Measurements from ENCODE around the gene TRIP12.
"Not testable (repeated sequence)": the region's sequence is repeated elsewhere in the genome, so short reads cannot be mapped to it uniquely, and the experiment has no call there.

The TRIP12 gene

DNA sequence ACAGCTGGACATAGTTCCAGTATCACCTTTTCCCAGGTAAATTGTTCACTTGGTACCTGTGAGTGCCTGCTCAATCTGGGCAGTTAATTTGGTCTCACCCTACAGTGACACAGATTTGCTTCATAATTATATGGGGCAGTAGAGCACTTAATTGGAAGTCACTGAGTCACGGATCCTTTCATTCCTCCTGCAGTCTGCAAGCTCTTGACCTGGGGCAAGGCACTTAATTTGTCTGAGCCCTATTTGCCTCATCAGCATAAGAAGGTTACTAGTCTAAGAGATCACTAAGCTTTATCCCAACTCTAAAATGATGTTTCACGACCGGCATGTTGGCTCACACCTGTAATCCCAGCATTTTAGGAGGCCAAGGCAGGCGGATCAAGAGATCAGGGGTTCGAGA is 9.4 kb upstream of the TRIP12 start:
- Mint-ChIP-seq H3K4me1 (ENCODE audit: low read depth) (no peaks in the 10 kb centered on the region), H3K9me3 (no peaks in the 10 kb centered on the region), H3K27me3 (no peaks in the 10 kb centered on the region), H3K36me3 (ENCODE audit: low read depth) (no peaks in the 10 kb centered on the region), H3K4me3 (no peak overlapping the region), H3K27ac (no peak overlapping the region)
- intact Hi-C loops (cut with micrococcal nuclease) = no loop called here

GRCh38 chr2:229930656-229931055 is 8.8 kb upstream of the TRIP12 start:
- intact Hi-C loops (cut with micrococcal nuclease) = no loop called here
- no peaks in the 10 kb centered on the region for H3K9me3 Mint-ChIP-seq
- H3K36me3 Mint-ChIP-seq (ENCODE audit: low read depth) = no peaks in the 10 kb centered on the region
- no peak overlapping the region for H3K4me3 Mint-ChIP-seq
- no peaks in the 10 kb centered on the region for H3K4me1 Mint-ChIP-seq (ENCODE audit: low read depth)
- H3K27ac Mint-ChIP-seq = no peak overlapping the region
- H3K27me3 Mint-ChIP-seq = no peaks in the 10 kb centered on the region

GRCh38 chr2:229927817-229928321 is 6.1 kb upstream of the TRIP12 start:
- no peak overlapping the region for H3K4me3 Mint-ChIP-seq
- H3K4me1 Mint-ChIP-seq (ENCODE audit: low read depth) = no peaks in the 10 kb centered on the region
- no peaks in the 10 kb centered on the region for H3K27me3 Mint-ChIP-seq
- peaks cover 1% of the 10 kb centered on the region for H3K36me3 Mint-ChIP-seq (ENCODE audit: low read depth)
- no peak overlapping the region for H3K27ac Mint-ChIP-seq
- H3K9me3 Mint-ChIP-seq = no peaks in the 10 kb centered on the region
- intact Hi-C loops (cut with micrococcal nuclease) = loop anchor here (10.0 kb wide), 1 partner anchor 397 kb away; the partner anchor contains the start of gene SP140L

DNA sequence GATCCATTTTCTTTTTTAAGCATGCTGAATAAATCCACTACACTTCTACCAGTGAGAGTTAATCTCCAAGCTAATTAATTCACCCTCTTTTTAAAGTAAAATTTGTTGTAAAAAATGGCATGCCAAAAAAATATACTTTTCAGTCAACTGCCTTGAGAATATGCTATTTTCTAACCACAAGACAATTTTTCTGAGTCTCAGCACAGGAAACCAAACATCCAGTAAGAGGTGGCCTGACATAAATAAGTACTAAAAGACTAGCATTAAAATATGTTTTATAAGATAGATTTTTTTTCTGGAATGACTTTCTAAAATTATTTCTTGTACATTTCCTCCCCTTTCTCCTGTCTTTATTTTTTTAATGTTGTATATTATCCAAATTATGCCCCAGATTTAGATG is 3.4 kb upstream of the TRIP12 start:
- H3K36me3 Mint-ChIP-seq (ENCODE audit: low read depth) = peaks cover 28% of the 10 kb centered on the region
- H3K4me1 Mint-ChIP-seq (ENCODE audit: low read depth) = peaks cover 12% of the 10 kb centered on the region
- intact Hi-C loops (cut with micrococcal nuclease) = loop anchor here (10.0 kb wide), 1 partner anchor 400 kb away; the partner anchor contains the start of gene SP140L
- no peaks in the 10 kb centered on the region for H3K9me3 Mint-ChIP-seq
- H3K4me3 Mint-ChIP-seq = no peak overlapping the region
- no peaks in the 10 kb centered on the region for H3K27me3 Mint-ChIP-seq
- no peak overlapping the region for H3K27ac Mint-ChIP-seq

GRCh38 chr2:229924541-229924940 is 2.7 kb upstream of the TRIP12 start:
- not testable (repeated sequence) for H3K27me3 Mint-ChIP-seq, H3K4me3 Mint-ChIP-seq, H3K9me3 Mint-ChIP-seq, H3K27ac Mint-ChIP-seq
- intact Hi-C loops (cut with micrococcal nuclease) = loop anchor here (5.0 to 10.0 kb wide), 2 partner anchors 400 to 788 kb away; partner anchors contain the start of genes CAB39 and SP140L
- Mint-ChIP-seq H3K4me1 (ENCODE audit: low read depth) (peaks cover 18% of the 10 kb centered on the region), H3K36me3 (ENCODE audit: low read depth) (peaks cover 30% of the 10 kb centered on the region)

GRCh38 chr2:229922449-229923386 is 909 bp upstream of the TRIP12 start, which contains the start of gene FBXO36:
FBXO36 (plus strand) TSS chr2:229922503; CDS start chr2:229922514, 11 bp downstream.
- peaks cover 37% of the 10 kb centered on the region for H3K36me3 Mint-ChIP-seq (ENCODE audit: low read depth)
- intact Hi-C loops (cut with micrococcal nuclease) = loop anchor here (5.0 to 10.0 kb wide), 2 partner anchors 402 to 790 kb away; partner anchors contain the start of genes CAB39 and SP140L
- H3K9me3 Mint-ChIP-seq = no peaks in the 10 kb centered on the region
- peaks cover 33% of the 10 kb centered on the region for H3K4me1 Mint-ChIP-seq (ENCODE audit: low read depth)
- peak within 1 kb of the TSS; percentile 98 for H3K4me3 Mint-ChIP-seq
- H3K27ac Mint-ChIP-seq = peak within 1 kb of the TSS; percentile 98
- H3K27me3 Mint-ChIP-seq = no peaks in the 10 kb centered on the region

DNA sequence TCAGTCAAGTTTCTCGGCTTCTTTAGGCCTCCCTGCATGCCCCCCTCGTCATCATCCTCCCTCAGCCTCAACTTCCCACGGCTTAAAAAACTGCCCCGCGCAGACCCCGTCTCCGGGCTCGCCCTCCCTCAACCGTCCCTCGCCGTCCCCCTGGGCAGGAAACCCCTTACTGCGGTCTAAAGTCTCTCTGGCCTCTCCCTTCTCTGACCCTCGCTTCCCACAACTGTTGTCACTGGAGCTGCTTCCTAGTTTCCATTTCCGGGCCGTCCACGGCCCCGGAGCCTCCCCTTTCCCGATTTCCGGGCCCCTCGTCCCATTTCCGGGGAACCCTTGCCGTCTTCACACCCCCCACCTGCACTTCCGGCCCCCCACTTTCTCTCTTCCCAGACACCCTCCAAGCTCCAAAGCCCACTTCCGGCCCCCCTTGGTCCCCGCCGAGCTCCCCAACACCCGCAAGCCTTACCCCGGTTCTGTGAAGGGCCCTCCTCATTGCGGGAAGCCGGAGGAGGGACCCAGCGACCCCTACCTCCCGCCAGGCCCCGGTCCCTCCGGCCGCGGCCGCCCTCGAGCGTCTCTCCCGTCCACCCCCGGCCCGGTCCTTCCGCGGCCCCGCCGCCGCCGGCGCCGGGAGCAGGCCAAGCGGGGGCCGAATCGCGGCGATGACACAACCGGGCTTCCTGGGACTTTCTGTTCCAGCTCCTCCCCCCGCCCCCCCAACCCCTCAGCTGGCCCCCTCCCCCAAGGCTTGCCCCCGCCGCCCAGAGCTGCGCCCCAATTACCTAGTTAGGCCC is 513 bp downstream of the TRIP12 start:
- H3K4me3 Mint-ChIP-seq = peak overlapping the region; percentile 98
- no peaks in the 10 kb centered on the region for H3K9me3 Mint-ChIP-seq
- peaks cover 35% of the 10 kb centered on the region for H3K4me1 Mint-ChIP-seq (ENCODE audit: low read depth)
- intact Hi-C loops (cut with micrococcal nuclease) = loop anchor here (5.0 to 10.0 kb wide), 2 partner anchors 404 to 791 kb away; partner anchors contain the start of genes CAB39 and SP140L
- H3K36me3 Mint-ChIP-seq (ENCODE audit: low read depth) = peaks cover 52% of the 10 kb centered on the region
- H3K27me3 Mint-ChIP-seq = no peaks in the 10 kb centered on the region
- peak overlapping the region; percentile 98 for H3K27ac Mint-ChIP-seq

GRCh38 chr2:229920011-229920641 is 1.7 kb downstream of the TRIP12 start:
- Mint-ChIP-seq H3K36me3 (ENCODE audit: low read depth) (peaks cover 54% of the 10 kb centered on the region), H3K9me3 (no peaks in the 10 kb centered on the region), H3K4me1 (ENCODE audit: low read depth) (peaks cover 35% of the 10 kb centered on the region), H3K27ac (peak overlapping the region; percentile 98), H3K4me3 (peak overlapping the region; percentile 98), H3K27me3 (no peaks in the 10 kb centered on the region)
- intact Hi-C loops (cut with micrococcal nuclease) = loop anchor here (5.0 to 10.0 kb wide), 2 partner anchors 405 to 792 kb away; partner anchors contain the start of genes CAB39 and SP140L

GRCh38 chr2:229917793-229918192 is 4.0 kb downstream of the TRIP12 start:
- Mint-ChIP-seq H3K27ac (no peak overlapping the region), H3K9me3 (no peaks in the 10 kb centered on the region), H3K27me3 (no peaks in the 10 kb centered on the region), H3K36me3 (ENCODE audit: low read depth) (peaks cover 58% of the 10 kb centered on the region), H3K4me1 (ENCODE audit: low read depth) (peaks cover 49% of the 10 kb centered on the region), H3K4me3 (no peak overlapping the region)
- intact Hi-C loops (cut with micrococcal nuclease) = loop anchor here (10.0 kb wide), 1 partner anchor 113 kb away; no protein-coding TSS in a partner anchor

- no peaks in the 10 kb centered on the region for H3K9me3 Mint-ChIP-seq
- no peaks in the 10 kb centered on the region for H3K27me3 Mint-ChIP-seq
- H3K4me1 Mint-ChIP-seq (ENCODE audit: low read depth) = peaks cover 40% of the 10 kb centered on the region
- H3K27ac Mint-ChIP-seq = peak overlapping the region; percentile 28
- H3K36me3 Mint-ChIP-seq (ENCODE audit: low read depth) = peaks cover 38% of the 10 kb centered on the region
- intact Hi-C loops (cut with micrococcal nuclease) = loop anchor here (10.0 kb wide), 1 partner anchor 109 kb away; no protein-coding TSS in a partner anchor
- H3K4me3 Mint-ChIP-seq = no peak overlapping the region
Measured at GRCh38 chr2:229914171-229914570, 7.6 kb downstream of the TRIP12 start.

- no peak overlapping the region for H3K4me3 Mint-ChIP-seq
- intact Hi-C loops (cut with micrococcal nuclease) = loop anchor here (10.0 kb wide), 1 partner anchor 106 kb away; no protein-coding TSS in a partner anchor
- no peak overlapping the region for H3K27ac Mint-ChIP-seq
- peaks cover 36% of the 10 kb centered on the region for H3K36me3 Mint-ChIP-seq (ENCODE audit: low read depth)
- H3K9me3 Mint-ChIP-seq = no peaks in the 10 kb centered on the region
- peaks cover 23% of the 10 kb centered on the region for H3K4me1 Mint-ChIP-seq (ENCODE audit: low read depth)
- H3K27me3 Mint-ChIP-seq = no peaks in the 10 kb centered on the region
Measured at GRCh38 chr2:229910832-229911412, 10.9 kb downstream of the TRIP12 start.

DNA sequence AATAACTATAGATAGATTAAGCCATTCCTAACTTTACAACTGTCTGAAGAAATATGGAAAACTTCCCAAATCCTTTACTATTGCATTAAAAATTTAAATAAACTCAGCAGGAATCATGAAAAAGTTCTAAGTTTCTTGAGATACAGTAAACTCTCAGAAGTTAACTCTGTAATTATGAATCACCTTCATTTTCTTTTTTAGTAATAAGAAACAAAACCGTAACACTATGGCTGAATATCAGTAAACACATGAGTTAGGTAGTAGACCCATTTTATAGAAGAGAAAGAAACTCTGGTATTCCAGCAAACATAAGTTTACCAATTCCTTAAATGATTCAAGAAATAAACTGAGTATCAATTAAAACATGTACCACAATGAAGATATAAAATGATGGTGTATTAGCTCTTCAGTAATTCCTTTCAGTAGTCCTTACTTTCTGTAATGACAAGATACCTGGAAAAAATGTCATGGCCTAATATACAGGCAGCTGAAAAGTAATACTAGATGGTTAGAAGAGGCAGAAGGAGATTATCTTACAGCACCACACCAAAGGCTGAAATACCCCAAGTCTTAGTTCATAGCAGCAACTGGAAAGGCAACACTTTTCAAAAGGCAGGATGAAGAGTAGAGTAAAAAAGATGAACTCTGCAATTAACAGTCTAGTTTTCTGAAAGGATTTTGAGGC is 11.5 kb downstream of the TRIP12 start:
- intact Hi-C loops (cut with micrococcal nuclease) = loop anchor here (10.0 kb wide), 1 partner anchor 105 kb away; no protein-coding TSS in a partner anchor
- no peaks in the 10 kb centered on the region for H3K27me3 Mint-ChIP-seq
- H3K4me3 Mint-ChIP-seq = no peak overlapping the region
- H3K4me1 Mint-ChIP-seq (ENCODE audit: low read depth) = peaks cover 23% of the 10 kb centered on the region
- H3K9me3 Mint-ChIP-seq = no peaks in the 10 kb centered on the region
- H3K36me3 Mint-ChIP-seq (ENCODE audit: low read depth) = peaks cover 40% of the 10 kb centered on the region
- H3K27ac Mint-ChIP-seq = no peak overlapping the region

Measured in dendritic cell treated with granulocyte-macrophage colony-stimulating factor and Interleukin-4, amounts not matched to agents 40 ng/mL and 50 ng/mL, for 4 days (primary cell).